ENCODE results near the gene SH3D19.
A peak's percentile ranks its signal among the peaks of the same experiment; 100 is the strongest.
"Not testable (repeated sequence)": the region's sequence is repeated elsewhere in the genome, so short reads cannot be mapped to it uniquely, and the experiment has no call there.

SH3D19 gene

GRCh38 chr4:151319490-151319889, 5.9 kb downstream of the SH3D19 start:
- DNase-seq = no peak

- DNase-seq = no peak
Measured at GRCh38 chr4:151318307-151319006, 6.9 kb downstream of the SH3D19 start.

GRCh38 chr4:151316645-151317044, 8.8 kb downstream of the SH3D19 start:
- DNase-seq = no peak

DNA sequence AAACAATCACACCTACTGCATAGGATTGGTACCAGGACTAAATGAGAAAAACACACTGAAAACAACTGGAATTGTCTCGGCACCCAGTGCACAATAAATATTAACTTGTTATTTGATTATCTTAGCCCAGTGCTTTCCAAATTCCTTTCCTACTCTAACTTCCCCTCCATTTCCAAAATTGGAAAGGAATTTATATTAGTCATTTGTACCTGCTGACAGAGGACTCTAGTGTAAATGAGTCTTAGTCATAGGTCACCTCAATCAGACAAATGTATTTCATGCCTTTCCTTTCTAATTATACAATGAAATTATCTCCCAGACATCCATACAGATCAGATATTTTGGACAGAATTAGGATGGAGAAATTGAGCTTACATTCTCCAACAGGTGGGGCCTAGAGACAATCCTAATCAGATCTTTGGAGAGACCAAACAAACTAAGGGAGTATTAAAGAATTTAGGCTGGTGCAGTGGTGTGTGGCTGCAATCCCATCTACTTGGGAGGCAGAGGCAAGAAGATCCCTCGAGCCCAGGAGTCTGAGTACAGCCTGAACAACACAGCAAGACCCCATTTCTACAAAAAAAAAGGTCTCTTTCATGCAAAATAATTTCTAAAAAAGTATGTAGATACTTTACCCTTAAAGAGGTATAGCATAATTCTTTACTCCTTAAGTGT, 10.1 kb downstream of the SH3D19 start:
- no peak for DNase-seq

GRCh38 chr4:151314479-151314878, 10.9 kb downstream of the SH3D19 start:
- DNase-seq = no peak

GRCh38 chr4:151314010-151314355, 11.4 kb downstream of the SH3D19 start:
- no peak for DNase-seq

GRCh38 chr4:151313306-151314009, 11.9 kb downstream of the SH3D19 start:
- DNase-seq = no peak

DNA sequence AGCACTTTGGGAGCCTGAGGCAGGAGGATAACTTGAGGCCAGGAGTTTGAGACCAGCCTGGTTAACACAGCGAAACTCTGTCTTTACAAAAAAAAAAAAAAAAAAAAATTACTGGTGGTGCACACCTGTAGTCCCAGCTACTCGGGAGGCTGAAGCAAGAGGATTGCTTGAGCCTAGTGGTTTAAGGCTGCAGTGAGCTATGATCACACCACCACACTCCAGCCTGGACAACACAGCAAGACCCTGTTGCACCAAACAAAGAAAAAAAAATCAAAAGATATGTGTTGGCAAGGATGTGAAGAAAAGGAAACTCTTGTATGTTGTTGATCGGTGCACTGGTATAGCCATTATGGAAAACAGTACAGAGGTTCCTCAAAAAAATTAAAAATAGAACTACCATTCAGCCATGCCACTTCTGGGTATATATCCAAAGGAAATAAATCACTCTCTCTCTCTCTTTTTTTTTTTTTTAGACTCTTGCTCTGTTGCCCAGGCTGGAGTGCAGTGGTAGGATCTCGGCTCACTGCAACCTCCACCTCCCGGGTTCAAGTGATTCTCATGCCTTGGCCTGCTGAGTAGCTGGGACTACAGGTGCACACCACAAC, 15.2 kb downstream of the SH3D19 start:
- no peak for DNase-seq

GRCh38 chr4:151304755-151305154, 20.6 kb downstream of the SH3D19 start:
- no peak for DNase-seq

- no peak for DNase-seq
Measured at GRCh38 chr4:151304226-151304625, 21.2 kb downstream of the SH3D19 start.

GRCh38 chr4:151302432-151302831, 23.0 kb downstream of the SH3D19 start:
- no peak for DNase-seq

GRCh38 chr4:151297170-151297569, 28.2 kb downstream of the SH3D19 start:
- DNase-seq = no peak

- no peak for DNase-seq
Measured at GRCh38 chr4:151296227-151296626, 29.2 kb downstream of the SH3D19 start.

GRCh38 chr4:151294833-151295496, 30.4 kb downstream of the SH3D19 start:
- no peak for DNase-seq

- no peak for DNase-seq
Measured at GRCh38 chr4:151292038-151292437, 33.4 kb downstream of the SH3D19 start.

DNA sequence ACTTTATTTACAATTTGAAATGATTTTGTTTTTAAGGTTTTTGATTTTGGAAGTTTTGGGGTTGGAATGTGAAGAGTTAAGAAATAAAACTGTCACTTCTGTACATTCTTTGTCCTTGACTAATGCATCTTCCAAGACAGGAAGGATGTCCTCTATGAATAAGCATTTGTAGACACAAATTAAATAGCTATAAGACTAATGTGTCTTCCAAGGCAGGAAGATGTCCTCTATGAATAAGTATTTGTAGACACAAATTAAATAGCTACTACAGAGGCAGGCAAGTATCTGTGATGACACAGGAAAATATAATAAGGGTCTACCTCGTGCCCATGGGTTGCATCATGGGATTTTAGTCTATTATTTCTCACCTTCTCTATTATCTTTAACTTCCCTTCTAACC, 33.9 kb downstream of the SH3D19 start:
- no peak for DNase-seq

DNA sequence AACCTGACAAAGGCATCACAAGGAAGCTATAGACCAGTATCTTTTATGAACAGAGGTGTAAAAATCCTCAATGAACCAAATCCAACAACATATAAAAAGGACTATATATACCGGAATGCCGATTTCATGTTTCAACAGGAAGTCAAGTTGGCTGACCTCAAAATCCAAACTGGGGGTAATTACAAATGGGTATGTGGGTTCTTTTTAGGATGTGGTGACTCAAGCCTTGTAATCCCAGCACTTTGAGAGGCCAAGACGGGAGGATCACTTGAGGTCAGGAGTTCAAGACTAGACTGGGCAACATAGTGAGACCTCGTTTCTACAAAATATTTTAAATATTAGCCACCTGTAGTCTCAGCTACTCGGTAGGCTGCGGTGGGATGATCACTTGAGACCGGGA, 38.0 kb downstream of the SH3D19 start:
- no peak for DNase-seq

- DNase-seq = no peak
Measured at GRCh38 chr4:151284534-151285245, 40.7 kb downstream of the SH3D19 start.

DNA sequence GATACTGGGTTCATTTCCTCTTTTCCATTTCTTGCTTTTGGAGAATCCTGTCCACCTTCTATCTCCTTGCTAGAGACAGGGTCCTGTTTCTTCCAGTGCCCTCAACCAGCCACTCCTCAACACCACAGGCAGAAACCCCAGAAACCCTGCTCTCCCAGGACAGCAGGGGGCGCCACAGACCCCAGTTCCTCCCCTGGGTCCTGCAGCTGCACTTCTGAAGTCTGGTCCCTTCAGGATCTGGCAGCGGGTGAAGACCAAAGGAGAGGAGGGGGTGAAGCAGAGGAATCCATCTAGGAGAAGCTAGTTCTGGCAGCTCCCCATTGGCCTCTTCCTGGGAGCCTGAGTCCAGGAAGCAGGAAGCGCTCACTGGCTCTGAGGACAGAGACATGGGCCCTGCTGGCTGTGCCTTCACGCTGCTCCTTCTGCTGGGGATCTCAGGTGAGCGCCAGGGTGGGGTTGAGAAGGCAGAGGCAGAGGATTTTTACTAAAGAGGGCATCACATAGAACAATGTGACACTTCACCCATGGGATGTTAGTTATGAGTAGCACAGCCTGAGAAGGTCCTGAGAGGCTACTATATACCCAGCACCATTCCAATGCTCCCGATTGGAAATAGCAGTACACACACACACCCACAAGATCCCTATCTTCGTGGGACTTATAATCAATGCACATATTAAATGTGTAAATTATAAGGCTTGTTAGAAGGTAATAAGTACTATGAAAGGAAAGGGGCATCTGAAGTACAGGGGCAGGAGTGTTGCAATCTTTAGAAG, 48.4 kb downstream of the SH3D19 start, which contains the start of gene PRSS48:
TSS of gene PRSS48 (plus strand) at position 375 of the 776 bp plus-strand sequence. CDS start at position 387, 12 bp downstream.
- peak; percentile 1 for DNase-seq

- not testable (repeated sequence) for DNase-seq
Measured at GRCh38 chr4:151268905-151269304, 56.5 kb downstream of the SH3D19 start.

GRCh38 chr4:151267822-151268535, 57.4 kb downstream of the SH3D19 start:
- DNase-seq = no peak

Measured in NK-92 treated with Interleukin-12 subunit alpha and Interleukin-12 subunit beta, amount 100 ng/mL, for 24 hours (cell line).